ENCODE measurements around the gene MAVS. TPM values are rescaled to one million over a fixed set of nuclear protein-coding genes. Genes with fewer than 3 reads are reported as not detected.

Gene MAVS
- total RNA-seq, 1 experiment from 2014 or later = 38.7 TPM

- H3F3A ChIP-seq (ENCODE audit: low read length, unreplicated experiment) = peaks cover 2% of the 10 kb centered on the region
- H3K27me3 ChIP-seq (ENCODE audit: low read length) = no peaks in the 10 kb centered on the region
- H3K79me2 ChIP-seq (ENCODE audit: low read length) = peaks cover 38% of the 10 kb centered on the region
- BruUV-seq (replicated peaks) = no TSS peak
- DNase-seq (no peak), ATAC-seq (no peak)
- POLR2A ChIA-PET (ENCODE audit: unreplicated experiment) = no interaction called here
- no peak overlapping the region for H3K9ac ChIP-seq (ENCODE audit: low read length)
- CTCF ChIA-PET = no interaction called here
- TF ChIP-seq EZH2 (IDR thresholded peaks at IDR 0.05; ENCODE audit: low read length, unreplicated experiment) (no peak), CTCF (conservative IDR thresholded peaks at IDR 0.05; ENCODE audit: low read depth, low read length) (no peak), EZH2phosphoT487 (IDR thresholded peaks at IDR 0.05; ENCODE audit: borderline replicate concordance, low read length) (no peak)
- H3K27ac ChIP-seq (ENCODE audit: low read length) = no peak overlapping the region
- H3K4me2 ChIP-seq (ENCODE audit: low read length) = no peak overlapping the region
- H3K4me3 ChIP-seq (ENCODE audit: low read length) = no peak overlapping the region
- intact Hi-C loops (cut with micrococcal nuclease) = no loop called here
- peaks cover 84% of the 10 kb centered on the region for H3K36me3 ChIP-seq (ENCODE audit: low read depth, low read length)
- no peak overlapping the region for H2AFZ ChIP-seq (ENCODE audit: low read length)
- H3K4me1 ChIP-seq (ENCODE audit: insufficient read depth, low read length) = peaks cover 44% of the 10 kb centered on the region
- H4K20me1 ChIP-seq (ENCODE audit: low read length) = no peaks in the 10 kb centered on the region
- H3K9me3 ChIP-seq (ENCODE audit: low read length) = no peaks in the 10 kb centered on the region
- no peaks in the 10 kb centered on the region for H3K9me2 ChIP-seq (replicated peaks; ENCODE audit: low read length)
Observed at GRCh38 chr20:3801846-3802245, 44.8 kb upstream of the MAVS start.

- H3K27ac ChIP-seq (ENCODE audit: low read length) = no peak overlapping the region
- H3K4me1 ChIP-seq (ENCODE audit: insufficient read depth, low read length) = peaks cover 44% of the 10 kb centered on the region
- no peak overlapping the region for H3K4me3 ChIP-seq (ENCODE audit: low read length)
- H4K20me1 ChIP-seq (ENCODE audit: low read length) = no peaks in the 10 kb centered on the region
- H2AFZ ChIP-seq (ENCODE audit: low read length) = no peak overlapping the region
- TF ChIP-seq CTCF (conservative IDR thresholded peaks at IDR 0.05; ENCODE audit: low read depth, low read length) = no peak
- TF ChIP-seq EZH2 (IDR thresholded peaks at IDR 0.05; ENCODE audit: low read length, unreplicated experiment) = no peak
- TF ChIP-seq EZH2phosphoT487 (IDR thresholded peaks at IDR 0.05; ENCODE audit: borderline replicate concordance, low read length) = no peak
- peaks cover 6% of the 10 kb centered on the region for H3F3A ChIP-seq (ENCODE audit: low read length, unreplicated experiment)
- no peaks in the 10 kb centered on the region for H3K9me3 ChIP-seq (ENCODE audit: low read length)
- CTCF ChIA-PET = no interaction called here
- intact Hi-C loops (cut with micrococcal nuclease) = no loop called here
- peaks cover 84% of the 10 kb centered on the region for H3K36me3 ChIP-seq (ENCODE audit: low read depth, low read length)
- no peak overlapping the region for H3K4me2 ChIP-seq (ENCODE audit: low read length)
- DNase-seq (no peak), ATAC-seq (no peak)
- BruUV-seq (replicated peaks) = no TSS peak
- POLR2A ChIA-PET (ENCODE audit: unreplicated experiment) = interaction anchor here (0.5 kb wide), 1 partner anchor 15 kb away, joined by 3 read pairs; no protein-coding TSS in a partner anchor
- peaks cover 30% of the 10 kb centered on the region for H3K79me2 ChIP-seq (ENCODE audit: low read length)
- H3K27me3 ChIP-seq (ENCODE audit: low read length) = no peaks in the 10 kb centered on the region
- H3K9me2 ChIP-seq (replicated peaks; ENCODE audit: low read length) = no peaks in the 10 kb centered on the region
- H3K9ac ChIP-seq (ENCODE audit: low read length) = no peak overlapping the region
Observed at GRCh38 chr20:3802524-3803239, 44.0 kb upstream of the MAVS start.

GRCh38 chr20:3803289-3803688 lies 43.3 kb upstream of the MAVS start:
- no peaks in the 10 kb centered on the region for H3K9me2 ChIP-seq (replicated peaks; ENCODE audit: low read length)
- intact Hi-C loops (cut with micrococcal nuclease) = no loop called here
- no peaks in the 10 kb centered on the region for H3K27me3 ChIP-seq (ENCODE audit: low read length)
- DNase-seq (no peak), ATAC-seq (no peak)
- H4K20me1 ChIP-seq (ENCODE audit: low read length) = no peaks in the 10 kb centered on the region
- H2AFZ ChIP-seq (ENCODE audit: low read length) = no peak overlapping the region
- H3F3A ChIP-seq (ENCODE audit: low read length, unreplicated experiment) = peaks cover 7% of the 10 kb centered on the region
- H3K4me2 ChIP-seq (ENCODE audit: low read length) = no peak overlapping the region
- no peak overlapping the region for H3K9ac ChIP-seq (ENCODE audit: low read length)
- TF ChIP-seq EZH2 (IDR thresholded peaks at IDR 0.05; ENCODE audit: low read length, unreplicated experiment) (no peak), CTCF (conservative IDR thresholded peaks at IDR 0.05; ENCODE audit: low read depth, low read length) (no peak), EZH2phosphoT487 (IDR thresholded peaks at IDR 0.05; ENCODE audit: borderline replicate concordance, low read length) (no peak)
- H3K9me3 ChIP-seq (ENCODE audit: low read length) = no peaks in the 10 kb centered on the region
- no peak overlapping the region for H3K4me3 ChIP-seq (ENCODE audit: low read length)
- H3K4me1 ChIP-seq (ENCODE audit: insufficient read depth, low read length) = peaks cover 43% of the 10 kb centered on the region
- ChIA-PET POLR2A (ENCODE audit: unreplicated experiment) (interaction anchor here (0.5 kb wide), 1 partner anchor 16 kb away, joined by 3 read pairs; no protein-coding TSS in a partner anchor), CTCF (no interaction called here)
- no TSS peak for BruUV-seq (replicated peaks)
- H3K79me2 ChIP-seq (ENCODE audit: low read length) = peaks cover 24% of the 10 kb centered on the region
- no peak overlapping the region for H3K27ac ChIP-seq (ENCODE audit: low read length)
- peaks cover 80% of the 10 kb centered on the region for H3K36me3 ChIP-seq (ENCODE audit: low read depth, low read length)
